ENCODE data around the gene NEAT1. TPM values are rescaled to one million over a fixed set of nuclear protein-coding genes. Genes with fewer than 3 reads are reported as not detected.
"Not testable (repeated sequence)": the region's sequence is repeated elsewhere in the genome, so short reads cannot be mapped to it uniquely, and the experiment has no call there.

Gene NEAT1
- total RNA-seq, 1 experiment from 2014 or later = 564 TPM

DNA sequence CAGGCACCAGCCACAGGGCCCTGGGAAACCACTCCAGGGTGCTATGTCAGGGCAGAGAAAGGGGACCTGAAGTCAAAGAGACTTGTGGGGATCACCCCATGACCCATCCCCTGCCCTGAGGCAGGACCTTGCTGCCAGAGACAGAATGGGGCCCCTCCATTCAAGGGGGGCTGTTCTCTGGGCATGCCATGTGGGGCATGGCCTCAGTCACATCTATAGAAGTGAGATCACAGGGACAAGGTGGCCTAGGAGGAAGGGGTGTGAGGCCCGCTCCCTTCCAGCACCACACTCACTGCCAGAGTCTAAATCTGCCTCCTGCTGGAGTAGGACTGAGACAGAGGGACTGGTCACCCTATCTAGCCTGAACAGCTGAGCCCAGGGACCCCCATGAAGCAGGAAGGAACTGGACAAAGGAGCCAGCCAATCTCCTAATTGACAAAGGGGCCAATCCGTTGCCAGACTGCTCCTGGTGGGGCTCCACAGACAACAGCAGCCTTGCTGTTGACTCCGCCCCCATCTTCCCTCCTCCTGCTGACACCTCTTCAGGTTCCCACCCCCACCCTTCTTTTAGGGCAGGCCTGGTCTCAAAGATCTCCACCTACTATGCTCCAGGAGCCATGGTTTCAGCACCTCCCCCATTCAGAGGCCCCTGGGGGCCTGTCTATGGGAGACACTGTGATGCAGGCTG, 26.0 kb downstream of the NEAT1 start:
- DNase-seq (ENCODE audit: low read depth, low spot score) (no peak), ATAC-seq (peak; percentile 43; the same call in 1 of the 2 replicates)
- Histone ChIP-seq H3K9ac (ENCODE audit: low read length) (no peak overlapping the region), H3K36me3 (ENCODE audit: control insufficient read depth in 1 of 2, insufficient read depth in 2 of 2, low read length in 2 of 2) (no peaks in the 10 kb centered on the region), H3K9me3 (ENCODE audit: control insufficient read depth in 1 of 2, insufficient read depth in 1 of 2, low read depth in 1 of 2, low read length in 2 of 2) (no peaks in the 10 kb centered on the region), H3K27me3 (ENCODE audit: insufficient read depth, low read length) (no peaks in the 10 kb centered on the region), H3K79me2 (ENCODE audit: insufficient read depth, low read length) (no peaks in the 10 kb centered on the region), H4K20me1 (ENCODE audit: insufficient read depth) (no peaks in the 10 kb centered on the region), H3K4me3 (replicated peaks in 1 of 2; ENCODE audit: low read depth in 1 of 2, low read length in 2 of 2) (no peak overlapping the region), H3K4me2 (ENCODE audit: low read length) (no peak overlapping the region), H3K9me2 (ENCODE audit: insufficient read depth) (no peaks in the 10 kb centered on the region), H2AFZ (ENCODE audit: low read depth, low read length, poor library complexity, severe bottlenecking) (no peak overlapping the region), H3K27ac (ENCODE audit: low read depth, low read length) (no peak overlapping the region), H3K4me1 (ENCODE audit: control insufficient read depth in 1 of 2, insufficient read depth in 2 of 2, low read length in 2 of 2) (peaks cover 11 to 21% of the 10 kb centered on the region in 2 experiments; a peak in 3 of 4 replicates)
- ChIA-PET POLR2A (interaction anchor here (3.7 to 4.2 kb wide), 2 partner anchors 50 to 59 kb away, joined by 18 to 23 read pairs; partner anchors contain the start of gene MALAT1), RAD21 (ENCODE audit: low non-redundant PET in 1 of 2, low total read pairs in 2 of 2, uncharacterized antibody in 2 of 2, unreplicated experiment in 2 of 2) (interaction anchor here in 1 of 2 experiments (0.7 kb wide), 1 partner anchor 41 kb away, joined by 4 read pairs; no protein-coding TSS in a partner anchor), CTCF (interaction anchor here (0.7 kb wide), 1 partner anchor 113 kb away, joined by 3 read pairs; no protein-coding TSS in a partner anchor)
- intact Hi-C loops (cut with micrococcal nuclease) = no loop called here
- TF ChIP-seq CEBPB (IDR thresholded peaks at IDR 0.05; ENCODE audit: low read depth) (no peak), SRF (IDR thresholded peaks at IDR 0.05; ENCODE audit: low read depth) (no peak)
- BruUV-seq (replicated peaks) = no TSS peak

DNA sequence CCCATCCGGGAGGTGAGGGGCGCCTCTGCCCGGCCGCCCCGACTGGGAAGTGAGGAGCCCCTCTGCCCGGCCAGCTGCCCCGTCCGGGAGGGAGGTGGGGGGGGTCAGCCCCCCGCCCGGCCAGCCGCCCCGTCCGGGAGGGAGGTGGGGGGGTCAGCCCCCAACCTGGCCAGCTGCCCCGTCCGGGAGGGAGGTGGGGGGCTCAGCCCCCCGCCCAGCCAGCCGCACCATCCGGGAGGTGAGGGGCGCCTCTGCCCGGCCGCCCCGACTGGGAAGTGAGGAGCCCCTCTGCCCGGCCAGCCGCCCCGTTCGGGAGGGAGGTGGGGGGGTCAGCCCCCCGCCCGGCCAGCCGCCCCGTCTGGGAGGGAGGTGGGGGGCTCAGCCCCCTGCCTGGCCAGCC, 28.7 kb downstream of the NEAT1 start:
- H3K27me3 ChIP-seq (ENCODE audit: insufficient read depth, low read length); H2AFZ ChIP-seq (ENCODE audit: low read depth, low read length, poor library complexity, severe bottlenecking); H3K4me3 ChIP-seq (replicated peaks in 1 of 2; ENCODE audit: low read depth in 1 of 2, low read length in 2 of 2); H3K36me3 ChIP-seq (ENCODE audit: control insufficient read depth in 1 of 2, insufficient read depth in 2 of 2, low read length in 2 of 2); H3K79me2 ChIP-seq (ENCODE audit: insufficient read depth, low read length); H3K27ac ChIP-seq (ENCODE audit: low read depth, low read length); H3K9me2 ChIP-seq (ENCODE audit: insufficient read depth); BruUV-seq (replicated peaks); H4K20me1 ChIP-seq (ENCODE audit: insufficient read depth); CTCF ChIA-PET; H3K4me2 ChIP-seq (ENCODE audit: low read length); intact Hi-C loops (cut with micrococcal nuclease); RAD21 ChIA-PET (ENCODE audit: low non-redundant PET in 1 of 2, low total read pairs in 2 of 2, uncharacterized antibody in 2 of 2, unreplicated experiment in 2 of 2); POLR2A ChIA-PET; H3K9me3 ChIP-seq (ENCODE audit: control insufficient read depth in 1 of 2, insufficient read depth in 1 of 2, low read depth in 1 of 2, low read length in 2 of 2); H3K9ac ChIP-seq (ENCODE audit: low read length); DNase-seq (ENCODE audit: low read depth, low spot score); ATAC-seq: not testable (repeated sequence)
- peaks cover 29 to 46% of the 10 kb centered on the region in 2 experiments for H3K4me1 ChIP-seq (ENCODE audit: control insufficient read depth in 1 of 2, insufficient read depth in 2 of 2, low read length in 2 of 2)

DNA sequence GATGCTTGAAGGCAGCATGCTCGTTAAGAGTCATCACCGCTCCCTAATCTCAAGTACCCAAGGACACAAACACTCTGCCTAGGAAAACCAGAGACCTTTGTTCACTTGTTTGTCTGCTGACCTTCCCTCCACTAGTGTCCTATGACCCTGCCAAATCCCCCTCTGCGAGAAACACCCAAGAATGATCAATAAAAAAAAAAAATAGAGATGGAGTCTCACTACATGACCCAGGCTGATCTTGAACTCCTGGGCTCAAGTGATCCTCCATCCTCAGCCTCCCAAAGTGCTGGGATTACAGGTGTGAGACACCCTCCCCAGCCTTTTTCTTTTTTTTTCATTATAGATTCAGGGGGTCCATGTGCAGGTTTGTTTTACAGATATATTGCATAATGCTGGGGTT, 29.7 kb downstream of the NEAT1 start:
- H3K27ac ChIP-seq (ENCODE audit: low read depth, low read length); H4K20me1 ChIP-seq (ENCODE audit: insufficient read depth); H3K36me3 ChIP-seq (ENCODE audit: control insufficient read depth in 1 of 2, insufficient read depth in 2 of 2, low read length in 2 of 2); intact Hi-C loops (cut with micrococcal nuclease); CTCF ChIA-PET; H2AFZ ChIP-seq (ENCODE audit: low read depth, low read length, poor library complexity, severe bottlenecking); H3K9me3 ChIP-seq (ENCODE audit: control insufficient read depth in 1 of 2, insufficient read depth in 1 of 2, low read depth in 1 of 2, low read length in 2 of 2); H3K27me3 ChIP-seq (ENCODE audit: insufficient read depth, low read length); DNase-seq (ENCODE audit: low read depth, low spot score); H3K9ac ChIP-seq (ENCODE audit: low read length); ATAC-seq; H3K4me2 ChIP-seq (ENCODE audit: low read length); BruUV-seq (replicated peaks); H3K4me3 ChIP-seq (replicated peaks in 1 of 2; ENCODE audit: low read depth in 1 of 2, low read length in 2 of 2); H3K9me2 ChIP-seq (ENCODE audit: insufficient read depth); RAD21 ChIA-PET (ENCODE audit: low non-redundant PET in 1 of 2, low total read pairs in 2 of 2, uncharacterized antibody in 2 of 2, unreplicated experiment in 2 of 2): not testable (repeated sequence)
- POLR2A ChIA-PET = interaction anchor here (4.3 kb wide), 1 partner anchor 46 kb away, joined by 33 read pairs; the partner anchor contains the start of gene MALAT1
- H3K4me1 ChIP-seq (ENCODE audit: control insufficient read depth in 1 of 2, insufficient read depth in 2 of 2, low read length in 2 of 2) = peaks cover 35 to 56% of the 10 kb centered on the region in 2 experiments
- peaks cover 14% of the 10 kb centered on the region for H3K79me2 ChIP-seq (ENCODE audit: insufficient read depth, low read length)
